Loucy (cell line): ENCODE measurements around the gene SUPT3H.
A peak's percentile ranks its signal among the peaks of the same experiment; 100 is the strongest.

Experiments
- H2AFZ ChIP-seq: fragments of 200-600 bp; sonication (generic); 2 replicates; pipeline ENCODE4 v1.6.0; 2016; ENCODE audit warnings: antibody characterized with exemption, mild to moderate bottlenecking, low read length, moderate library complexity
- H3F3A ChIP-seq: fragments of 200-600 bp; 2 replicates; pipeline ENCODE4 v1.6.0; 2016; ENCODE audit warnings: antibody characterized with exemption, low read depth, mild to moderate bottlenecking
- H3K27me3 ChIP-seq: fragments of 200-600 bp; sonication (generic); 2 replicates; pipeline ENCODE4 v1.6.1; 2014; ENCODE audit warnings: low read length, mild to moderate bottlenecking; ENCODE audit not compliant: insufficient read depth, poor library complexity, severe bottlenecking
- H3K36me3 ChIP-seq: fragments of 200-600 bp; sonication (generic); 2 replicates; pipeline ENCODE4 v1.6.1; 2016; ENCODE audit warnings: low read length; ENCODE audit not compliant: insufficient read depth
- H3K4me1 ChIP-seq: fragments of 200-600 bp; sonication (generic); 2 replicates; pipeline ENCODE4 v1.5.1; 2014; ENCODE audit warnings: low read length, mild to moderate bottlenecking; ENCODE audit not compliant: insufficient read depth, poor library complexity, severe bottlenecking
- H3K4me2 ChIP-seq: fragments of 200-600 bp; sonication (generic); 2 replicates; pipeline ENCODE4 v1.6.0; 2014; ENCODE audit warnings: antibody characterized with exemption, low read length, low read depth, mild to moderate bottlenecking; ENCODE audit not compliant: poor library complexity, severe bottlenecking
- H3K4me3 ChIP-seq: fragments of 200-600 bp; sonication (generic); 2 replicates; pipeline ENCODE4 v1.5.1; 2014; ENCODE audit warnings: low read length, mild to moderate bottlenecking, mixed read lengths; ENCODE audit not compliant: poor library complexity, severe bottlenecking
- H3K79me2 ChIP-seq: fragments of 200-600 bp; sonication (generic); 2 replicates; pipeline ENCODE4 v1.6.1; 2014; ENCODE audit warnings: low read length; ENCODE audit not compliant: insufficient read depth
- H3K9ac ChIP-seq: fragments of 200-600 bp; sonication (generic); 2 replicates; pipeline ENCODE4 v1.6.0; 2014; ENCODE audit warnings: mild to moderate bottlenecking, low read depth, low read length, moderate library complexity; ENCODE audit not compliant: poor library complexity, severe bottlenecking
- H3K9me2 ChIP-seq: fragments of 200-600 bp; sonication (generic); replicated peaks from 2 replicates; pipeline ENCODE4 v1.6.1; 2016; ENCODE audit warnings: low read depth, low read length, mixed read lengths
- H3K9me3 ChIP-seq: fragments of 200-600 bp; sonication (generic); 2 replicates; pipeline ENCODE4 v1.6.1; 2014; ENCODE audit warnings: mild to moderate bottlenecking, antibody characterized with exemption, low read length, low read depth; ENCODE audit not compliant: insufficient read depth
- H4K20me1 ChIP-seq: fragments of 200-600 bp; sonication (generic); 2 replicates; pipeline ENCODE4 v1.6.0; 2014; ENCODE audit warnings: antibody characterized with exemption, low read length, mild to moderate bottlenecking; ENCODE audit not compliant: insufficient read depth, poor library complexity, severe bottlenecking
- CTCF ChIP-seq: fragments of 200-600 bp; sonication (generic); conservative IDR thresholded peaks from 2 replicates; pipeline ENCODE4 v1.5.1; 2014; ENCODE audit warnings: mild to moderate bottlenecking, antibody characterized with exemption, low read length
- EZH2phosphoT487 ChIP-seq: fragments of 200-600 bp; IDR thresholded peaks from 2 replicates; pipeline ENCODE4 v1.6.1; 2018; ENCODE audit warnings: antibody characterized with exemption, mild to moderate bottlenecking, moderate library complexity, borderline replicate concordance

SUPT3H gene

GRCh38 chr6:45382391-45382790, 4.7 kb upstream of the SUPT3H start:
- Histone ChIP-seq H3F3A (no peaks in the 10 kb centered on the region), H3K4me2 (no peak overlapping the region), H4K20me1 (no peaks in the 10 kb centered on the region), H3K4me1 (peaks cover 9% of the 10 kb centered on the region), H3K9me3 (no peaks in the 10 kb centered on the region), H2AFZ (no peak overlapping the region), H3K27me3 (no peaks in the 10 kb centered on the region), H3K9me2 (no peaks in the 10 kb centered on the region), H3K9ac (no peak overlapping the region), H3K36me3 (no peaks in the 10 kb centered on the region), H3K79me2 (peaks cover 11% of the 10 kb centered on the region; the same call in 1 of the 2 replicates), H3K4me3 (no peak overlapping the region)
- TF ChIP-seq CTCF: no peak
- no peak for TF ChIP-seq EZH2phosphoT487

- peaks cover 48% of the 10 kb centered on the region for H3K79me2 ChIP-seq
- peak overlapping the region; percentile 96 for H3K4me3 ChIP-seq
- H4K20me1 ChIP-seq: no peaks in the 10 kb centered on the region
- H3K9ac ChIP-seq: peak overlapping the region; percentile 98
- H2AFZ ChIP-seq: peak overlapping the region; percentile 94
- H3F3A ChIP-seq: no peaks in the 10 kb centered on the region
- H3K9me2 ChIP-seq: no peaks in the 10 kb centered on the region
- TF ChIP-seq CTCF: no peak
- no peak for TF ChIP-seq EZH2phosphoT487
- peaks cover 24% of the 10 kb centered on the region for H3K4me1 ChIP-seq
- no peaks in the 10 kb centered on the region for H3K36me3 ChIP-seq
- peak overlapping the region; percentile 84 for H3K4me2 ChIP-seq
- no peaks in the 10 kb centered on the region for H3K27me3 ChIP-seq
- H3K9me3 ChIP-seq: no peaks in the 10 kb centered on the region
These were observed 696 bp upstream of the SUPT3H start for GRCh38 chr6:45378334-45378926.

DNA sequence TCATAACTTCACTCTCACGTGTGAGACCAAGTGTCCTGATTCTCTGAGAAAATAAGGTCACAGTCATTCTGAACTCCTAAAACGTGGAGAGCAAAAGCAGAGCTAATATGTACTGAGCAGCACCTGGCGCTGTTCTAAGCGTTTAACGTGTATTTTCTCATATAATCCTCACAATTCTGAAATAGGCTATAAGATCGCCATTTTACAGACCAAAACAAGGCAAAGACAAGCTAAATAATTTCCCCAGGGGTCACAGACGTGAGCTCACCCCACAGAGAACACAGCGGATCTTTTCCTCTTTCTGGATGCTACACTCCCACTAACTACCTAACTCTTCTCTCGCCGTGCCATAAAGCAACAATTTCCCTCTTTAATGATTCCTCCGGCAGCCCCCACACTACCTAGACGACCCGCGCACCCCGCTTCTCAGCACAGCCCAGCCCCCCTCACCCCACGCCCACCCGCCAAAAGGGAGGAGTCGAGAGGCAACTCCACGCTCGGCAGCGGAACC, 636 bp downstream of the SUPT3H start:
- Histone ChIP-seq H3F3A (no peaks in the 10 kb centered on the region), H2AFZ (peak overlapping the region; percentile 98), H3K27me3 (no peaks in the 10 kb centered on the region), H3K9me3 (no peaks in the 10 kb centered on the region), H3K9ac (peak overlapping the region; percentile 98), H3K9me2 (no peaks in the 10 kb centered on the region), H4K20me1 (no peaks in the 10 kb centered on the region), H3K4me1 (peaks cover 25% of the 10 kb centered on the region), H3K79me2 (peaks cover 48% of the 10 kb centered on the region), H3K36me3 (no peaks in the 10 kb centered on the region), H3K4me3 (peak overlapping the region; percentile 96), H3K4me2 (peak overlapping the region; percentile 75)
- TF ChIP-seq CTCF (0 out of 2 replicates have a peak, but pooled peaks have one; percentile 9), EZH2phosphoT487 (no peak)
